Natural killer cell (primary cell): ENCODE measurements around the gene LPIN1. TPM values are rescaled to one million over a fixed set of nuclear protein-coding genes. Genes with fewer than 3 reads are reported as not detected.
"Not testable (repeated sequence)": the region's sequence is repeated elsewhere in the genome, so short reads cannot be mapped to it uniquely, and the experiment has no call there.

ENCODE experiments used
- ATAC-seq, 3 donors: fragments of 150-1000 bp in 2 of 3; fragments of 200-7000 bp in 1 of 3; cut with Tn5 transposase; 1 replicate in 1 of 3; 2 replicates in 2 of 3; pipeline ENCODE4 v1.10.0; 2021; ENCODE audit warnings: mild to moderate bottlenecking in 2 of 3, moderate library complexity in 2 of 3
- DNase-seq, 2 donors: peaks; one replicate each; pipeline versions ENCODE4 v3.0.0 to v3.0.0-alpha.2; 2013 to 2021; ENCODE audit warnings: mixed read lengths in 1 of 2
- H3K27ac ChIP-seq: one replicate; pipeline ENCODE4 v1.5.1; 2013; ENCODE audit warnings: mild to moderate bottlenecking, low read length
- H3K27me3 ChIP-seq: one replicate; pipeline ENCODE4 v1.6.1; 2013; ENCODE audit warnings: low read length; ENCODE audit not compliant: control insufficient read depth, insufficient read depth
- H3K36me3 ChIP-seq: one replicate; pipeline ENCODE4 v1.6.1; 2013; ENCODE audit warnings: low read length; ENCODE audit not compliant: control insufficient read depth, insufficient read depth
- H3K4me1 ChIP-seq: one replicate; pipeline ENCODE4 v1.6.1; 2013; ENCODE audit warnings: low read length; ENCODE audit not compliant: control insufficient read depth, insufficient read depth
- H3K4me3 ChIP-seq: one replicate; pipeline ENCODE4 v1.5.1; 2013; ENCODE audit warnings: low read length
- H3K9me3 ChIP-seq: one replicate; pipeline ENCODE4 v1.6.1; 2013; ENCODE audit warnings: low read length; ENCODE audit not compliant: control insufficient read depth, insufficient read depth
- H3K27ac Mint-ChIP-seq, 2 donors: one replicate each; pipeline ENCODE4 v1.8.0; 2022; ENCODE audit warnings: mild to moderate bottlenecking in 2 of 2, mixed read lengths in 2 of 2, moderate library complexity in 1 of 2
- H3K27me3 Mint-ChIP-seq, 2 donors: one replicate each; pipeline ENCODE4 v1.8.0; 2022; ENCODE audit warnings: low read depth in 2 of 2, mixed read lengths in 2 of 2
- H3K36me3 Mint-ChIP-seq: one replicate; pipeline ENCODE4 v1.8.0; 2022; ENCODE audit warnings: mixed read lengths
- H3K4me1 Mint-ChIP-seq, 2 donors: one replicate each; pipeline ENCODE4 v1.8.0; 2022; ENCODE audit warnings: mixed read lengths in 2 of 2
- H3K4me3 Mint-ChIP-seq: one replicate; pipeline ENCODE4 v1.8.0; 2022; ENCODE audit warnings: mild to moderate bottlenecking, moderate library complexity, mixed read lengths
- H3K9me3 Mint-ChIP-seq, 2 donors: one replicate each; pipeline ENCODE4 v1.8.0; 2022; ENCODE audit warnings: mixed read lengths in 2 of 2
- WGBS: methylation state at CpG from one replicate; pipeline ENCODE4 v1.1.7; 2013; ENCODE audit warnings: missing lambda C conversion rate; ENCODE audit not compliant: insufficient coverage; 5-methylcytosine and 5-hydroxymethylcytosine counted together
- intact Hi-C: fragments of 100-400 bp; cut with micrococcal nuclease; formaldehyde crosslinking; loops from one replicate; pipeline ENCODE4 v1.14.2; 2022
- total RNA-seq, 4 donors: library from RNA; stranded (reverse); fragments of 120-200 nt in 1 of 4; gene quantifications; one replicate each; pipeline versions ENCODE4 v1.2.3 to v1.2.4, GENCODE V29; 2013 to 2022
- TF ChIP-seq, protein P1 (sequence below): fragments of 200-600 bp; IDR thresholded peaks from one replicate; pipeline ENCODE4 v1.8.0; 2022; ENCODE audit warnings: antibody characterized with exemption

Gene LPIN1
- total RNA-seq, 3 donors from 2014 or later (not counting 1 experiment from before 2014, with no cell fraction given) = 95.0 to 122 (median 118) TPM

DNA sequence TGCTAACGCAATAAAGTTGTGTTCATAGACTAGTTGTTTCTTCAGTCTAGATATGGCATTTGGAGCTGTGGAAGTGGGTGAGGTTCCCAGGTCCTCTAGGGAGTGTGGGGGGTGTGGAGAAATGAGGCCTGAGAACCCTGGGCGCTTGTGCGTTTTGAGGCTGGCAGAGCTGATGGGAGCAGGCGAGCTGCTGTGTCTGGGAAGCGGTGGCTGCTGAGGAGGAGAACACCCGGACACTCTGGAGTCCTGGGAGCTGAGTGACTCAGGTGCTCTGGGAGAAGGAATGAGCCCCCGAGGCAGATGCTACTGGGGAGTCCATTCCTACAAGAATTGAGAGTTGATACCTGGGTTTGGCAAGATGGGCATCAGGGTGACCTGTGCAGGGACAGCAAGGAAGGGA lies 67.5 kb downstream of the LPIN1 start:
- no peaks in the 10 kb centered on the region for H3K4me1 ChIP-seq
- H3K9me3 ChIP-seq = no peaks in the 10 kb centered on the region
- H3K36me3 ChIP-seq = peaks cover 31% of the 10 kb centered on the region
- WGBS = 98% methylated on average over 7 of the region's 7 CpGs
- Mint-ChIP-seq H3K9me3 (no peaks in the 10 kb centered on the region), H3K4me3 (no peak overlapping the region), H3K4me1 (peaks cover 0 to 20% of the 10 kb centered on the region in 2 donors), H3K27me3 (no peaks in the 10 kb centered on the region), H3K27ac (peak overlapping the region in 1 of 2 donors; percentile 1), H3K36me3 (peaks cover 18% of the 10 kb centered on the region)
- intact Hi-C loops = no loop called here
- TF ChIP-seq, protein P1, sequence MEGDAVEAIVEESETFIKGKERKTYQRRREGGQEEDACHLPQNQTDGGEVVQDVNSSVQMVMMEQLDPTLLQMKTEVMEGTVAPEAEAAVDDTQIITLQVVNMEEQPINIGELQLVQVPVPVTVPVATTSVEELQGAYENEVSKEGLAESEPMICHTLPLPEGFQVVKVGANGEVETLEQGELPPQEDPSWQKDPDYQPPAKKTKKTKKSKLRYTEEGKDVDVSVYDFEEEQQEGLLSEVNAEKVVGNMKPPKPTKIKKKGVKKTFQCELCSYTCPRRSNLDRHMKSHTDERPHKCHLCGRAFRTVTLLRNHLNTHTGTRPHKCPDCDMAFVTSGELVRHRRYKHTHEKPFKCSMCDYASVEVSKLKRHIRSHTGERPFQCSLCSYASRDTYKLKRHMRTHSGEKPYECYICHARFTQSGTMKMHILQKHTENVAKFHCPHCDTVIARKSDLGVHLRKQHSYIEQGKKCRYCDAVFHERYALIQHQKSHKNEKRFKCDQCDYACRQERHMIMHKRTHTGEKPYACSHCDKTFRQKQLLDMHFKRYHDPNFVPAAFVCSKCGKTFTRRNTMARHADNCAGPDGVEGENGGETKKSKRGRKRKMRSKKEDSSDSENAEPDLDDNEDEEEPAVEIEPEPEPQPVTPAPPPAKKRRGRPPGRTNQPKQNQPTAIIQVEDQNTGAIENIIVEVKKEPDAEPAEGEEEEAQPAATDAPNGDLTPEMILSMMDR = no peak
- no peak overlapping the region for H3K27ac ChIP-seq
- no peaks in the 10 kb centered on the region for H3K27me3 ChIP-seq
- no peak for DNase-seq
- H3K4me3 ChIP-seq = no peak overlapping the region
- ATAC-seq = no peak

DNA sequence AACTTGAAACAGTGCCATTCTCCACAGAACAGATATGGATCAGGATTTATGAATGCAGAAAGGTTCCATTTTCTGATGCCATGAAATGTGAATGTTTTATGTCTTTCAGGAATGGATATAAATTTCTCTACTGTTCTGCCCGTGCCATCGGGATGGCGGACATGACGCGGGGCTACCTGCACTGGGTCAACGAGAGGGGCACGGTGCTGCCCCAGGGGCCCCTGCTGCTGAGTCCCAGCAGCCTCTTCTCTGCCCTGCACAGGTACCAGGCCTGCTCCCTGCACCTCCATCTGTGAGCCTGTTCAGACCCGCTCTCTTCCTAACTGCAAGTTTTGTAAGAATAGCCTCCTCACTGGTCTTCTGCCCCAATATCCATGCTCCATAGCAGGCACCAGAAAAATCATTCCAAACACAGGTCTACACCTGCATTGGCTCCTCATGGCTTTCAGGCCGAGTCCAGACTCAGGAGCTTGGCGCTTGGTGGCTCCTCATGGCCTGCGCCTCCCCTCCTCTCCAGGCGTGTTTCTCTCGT lies 68.6 kb downstream of the LPIN1 start:
- H3K9me3 Mint-ChIP-seq = no peaks in the 10 kb centered on the region
- Histone ChIP-seq H3K4me1 (no peaks in the 10 kb centered on the region), H3K4me3 (no peak overlapping the region), H3K27me3 (no peaks in the 10 kb centered on the region), H3K9me3 (no peaks in the 10 kb centered on the region), H3K36me3 (peaks cover 42% of the 10 kb centered on the region), H3K27ac (no peak overlapping the region)
- no peak for DNase-seq
- H3K4me3 Mint-ChIP-seq = no peak overlapping the region
- no peaks in the 10 kb centered on the region for H3K27me3 Mint-ChIP-seq
- peaks cover 29% of the 10 kb centered on the region for H3K36me3 Mint-ChIP-seq
- TF ChIP-seq, protein P1 = no peak
- intact Hi-C loops = no loop called here
- peaks cover 0 to 18% of the 10 kb centered on the region in 2 donors for H3K4me1 Mint-ChIP-seq
- ATAC-seq = no peak
- WGBS = 97% methylated on average over 13 of the region's 13 CpGs
- H3K27ac Mint-ChIP-seq = no peak overlapping the region

DNA sequence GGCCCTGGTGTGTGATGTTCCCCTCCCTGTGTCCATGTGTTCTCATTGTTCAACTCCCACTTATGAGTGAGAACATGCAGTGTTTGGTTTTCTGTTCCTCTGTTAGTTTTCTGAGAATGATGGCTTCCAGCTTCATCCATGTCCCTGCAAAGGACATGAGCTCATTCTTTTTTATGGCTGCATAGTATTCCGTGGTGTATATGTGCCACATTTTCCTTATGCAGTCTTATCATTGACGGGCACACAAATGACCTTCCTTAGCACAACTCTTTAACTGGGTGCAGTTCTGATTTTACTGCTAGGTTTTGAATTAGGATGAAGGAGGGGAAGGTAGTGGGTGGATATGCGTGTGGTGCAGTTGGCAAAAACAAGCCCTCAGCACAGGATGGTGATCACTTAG lies 70.5 kb downstream of the LPIN1 start:
- H3K36me3 Mint-ChIP-seq = peaks cover 29% of the 10 kb centered on the region
- H3K27me3 Mint-ChIP-seq = not testable (repeated sequence)

GRCh38 chr2:11819235-11819729 lies 72.8 kb downstream of the LPIN1 start:
- Histone ChIP-seq H3K27ac (no peak overlapping the region), H3K27me3 (no peaks in the 10 kb centered on the region), H3K9me3 (no peaks in the 10 kb centered on the region), H3K4me3 (no peak overlapping the region), H3K4me1 (no peaks in the 10 kb centered on the region), H3K36me3 (peaks cover 58% of the 10 kb centered on the region)
- no peaks in the 10 kb centered on the region for H3K27me3 Mint-ChIP-seq
- WGBS = 100% methylated on average over 5 of the region's 5 CpGs
- H3K27ac Mint-ChIP-seq = no peak overlapping the region
- H3K36me3 Mint-ChIP-seq = peaks cover 29% of the 10 kb centered on the region
- TF ChIP-seq, protein P1 = no peak
- DNase-seq = no peak
- no peak for ATAC-seq
- H3K4me3 Mint-ChIP-seq = no peak overlapping the region
- no peaks in the 10 kb centered on the region for H3K9me3 Mint-ChIP-seq
- intact Hi-C loops = no loop called here
- H3K4me1 Mint-ChIP-seq = peaks cover 5 to 7% of the 10 kb centered on the region in 2 donors

More for the DNA sequence above, 70.5 kb downstream of the LPIN1 start:
- intact Hi-C loops, H3K4me3 Mint-ChIP-seq, H3K9me3 ChIP-seq, H3K27ac ChIP-seq, ATAC-seq, H3K27ac Mint-ChIP-seq, H3K4me1 ChIP-seq, DNase-seq, H3K4me3 ChIP-seq, H3K9me3 Mint-ChIP-seq, H3K27me3 ChIP-seq: not testable (repeated sequence)
- peaks cover 0 to 15% of the 10 kb centered on the region in 2 donors for H3K4me1 Mint-ChIP-seq
- 100% methylated on average over 3 of the region's 3 CpGs for WGBS
- peaks cover 50% of the 10 kb centered on the region for H3K36me3 ChIP-seq
